GM13976 (cell line): ENCODE measurements around the gene WDR45B.

Source experiments
- DNase-seq: peaks from one replicate; pipeline ENCODE4 v3.0.0; 2012; ENCODE audit warnings: low spot score
- CTCF ChIP-seq: IDR thresholded peaks from 2 replicates; pipeline ENCODE4 v1.5.1; 2012; ENCODE audit warnings: borderline replicate concordance, mild to moderate bottlenecking; ENCODE audit not compliant: insufficient read depth; ENCODE audit errors: extremely low read depth, missing control alignments, control extremely low read depth
- in situ Hi-C: fragments of 300-500 bp; cut with MboI; formaldehyde crosslinking; loops from one replicate; pipeline ENCODE4 v1.12.0; 2022; ENCODE audit warnings: low sequenced_read_pairs, mixed read lengths, inconsistent platforms; ENCODE audit not compliant: unreplicated experiment

Gene WDR45B

GRCh38 chr17:82668631-82669099 lies 20.4 kb upstream of the WDR45B start:
- DNase-seq = peak; percentile 85
- in situ Hi-C loops = loop anchor here (25.0 kb wide), 1 partner anchor 94 kb away; the partner anchor contains the start of gene TBCD

GRCh38 chr17:82668024-82668630 lies 19.9 kb upstream of the WDR45B start:
- in situ Hi-C loops = loop anchor here (25.0 kb wide), 1 partner anchor 94 kb away; the partner anchor contains the start of gene TBCD
- TF ChIP-seq CTCF = no peak
- DNase-seq = no peak

More at GRCh38 chr17:82668631-82669099, 20.4 kb upstream of the WDR45B start:
- peak; percentile 73 for TF ChIP-seq CTCF

GRCh38 chr17:82667668-82668000 lies 19.4 kb upstream of the WDR45B start:
- no peak for DNase-seq
- in situ Hi-C loops = loop anchor here (25.0 kb wide), 1 partner anchor 95 kb away; the partner anchor contains the start of gene TBCD
- no peak for TF ChIP-seq CTCF

- TF ChIP-seq CTCF = no peak
- no peak for DNase-seq
- in situ Hi-C loops = loop anchor here (25.0 kb wide), 1 partner anchor 95 kb away; the partner anchor contains the start of gene TBCD
Observed at GRCh38 chr17:82666931-82667667, 18.9 kb upstream of the WDR45B start.

- no peak for TF ChIP-seq CTCF
- no peak for DNase-seq
- in situ Hi-C loops = loop anchor here (25.0 kb wide), 1 partner anchor 96 kb away; the partner anchor contains the start of gene TBCD
Observed at GRCh38 chr17:82665891-82666290, 17.6 kb upstream of the WDR45B start.

GRCh38 chr17:82665217-82665616 lies 17.0 kb upstream of the WDR45B start:
- no peak for TF ChIP-seq CTCF
- in situ Hi-C loops = loop anchor here (25.0 kb wide), 1 partner anchor 97 kb away; the partner anchor contains the start of gene TBCD
- DNase-seq = no peak
